Activated CD4-positive, alpha-beta T cell treated with anti-CD3 and anti-CD28 coated beads for 36 hours (primary cell): ENCODE results near the gene CNTNAP2. TPM values are rescaled to one million over a fixed set of nuclear protein-coding genes. Genes with fewer than 3 reads are reported as not detected.

Experiments
- ATAC-seq: fragments of 200-7000 bp; cut with Tn5 transposase; one replicate; pipeline ENCODE4 v1.10.0; 2021; ENCODE audit warnings: mild to moderate bottlenecking, moderate library complexity
- CTCF ChIA-PET: fragments of 350-600 bp; sonication (Branson Sonifier 250); formaldehyde crosslinking; loops from one replicate; lab custom pipeline; 2021; ENCODE audit warnings: antibody characterized with exemption; lab: Charles Lee
- POLR2A ChIA-PET: fragments of 350-600 bp; sonication (Branson Sonifier 250); formaldehyde crosslinking; loops from one replicate; lab custom pipeline; 2021; ENCODE audit warnings: antibody characterized with exemption, inconsistent platforms; lab: Charles Lee
- DNase-seq: peaks from one replicate; pipeline ENCODE4 v3.0.0-alpha.2; 2020
- H3K27ac Mint-ChIP-seq: one replicate; pipeline ENCODE4 v1.8.0; 2021; ENCODE audit warnings: mixed read lengths
- H3K27me3 Mint-ChIP-seq: one replicate; pipeline ENCODE4 v1.8.0; 2021; ENCODE audit warnings: mixed read lengths
- H3K36me3 Mint-ChIP-seq: one replicate; pipeline ENCODE4 v1.8.0; 2021; ENCODE audit warnings: low read depth, mixed read lengths
- H3K4me1 Mint-ChIP-seq: one replicate; pipeline ENCODE4 v1.8.0; 2021; ENCODE audit warnings: mixed read lengths
- H3K4me3 Mint-ChIP-seq: one replicate; pipeline ENCODE4 v1.8.0; 2021; ENCODE audit warnings: mild to moderate bottlenecking, moderate library complexity, mixed read lengths
- H3K9me3 Mint-ChIP-seq: one replicate; pipeline ENCODE4 v1.8.0; 2021; ENCODE audit warnings: low read depth, mixed read lengths
- intact Hi-C, 2 experiments: fragments of 100-400 bp; cut with DNase I in 1 of 2; cut with micrococcal nuclease in 1 of 2; formaldehyde crosslinking; loops; one replicate each; pipeline versions ENCODE4 v1.14.2 to v1.15.1; 2022 to 2024; cut with DNase I, micrococcal nuclease
- total RNA-seq, 2 experiments: library from RNA; stranded (reverse); gene quantifications; one replicate each; pipeline ENCODE4 v1.2.3, GENCODE V29; 2021

CNTNAP2 gene
- total RNA-seq, 2 experiments from 2014 or later: not detected

GRCh38 chr7:148146346-148146745 lies 2029.7 kb downstream of the CNTNAP2 start:
- CTCF ChIA-PET: interaction anchor here (0.6 kb wide), 1 partner anchor 602 kb away, joined by 3 read pairs; no protein-coding TSS in a partner anchor
- no peak overlapping the region for H3K27ac Mint-ChIP-seq
- H3K4me3 Mint-ChIP-seq: no peak overlapping the region
- H3K27me3 Mint-ChIP-seq: peaks cover 9% of the 10 kb centered on the region
- H3K36me3 Mint-ChIP-seq: no peaks in the 10 kb centered on the region
- POLR2A ChIA-PET: no interaction called here
- DNase-seq: no peak
- H3K4me1 Mint-ChIP-seq: no peaks in the 10 kb centered on the region
- no peak for ATAC-seq
- H3K9me3 Mint-ChIP-seq: no peaks in the 10 kb centered on the region
- intact Hi-C loops: no loop called here

- ChIA-PET CTCF (no interaction called here), POLR2A (no interaction called here)
- no peak for ATAC-seq
- Mint-ChIP-seq H3K4me1 (no peaks in the 10 kb centered on the region), H3K36me3 (no peaks in the 10 kb centered on the region), H3K27ac (no peak overlapping the region), H3K9me3 (no peaks in the 10 kb centered on the region), H3K27me3 (peaks cover 9% of the 10 kb centered on the region), H3K4me3 (no peak overlapping the region)
- intact Hi-C loops: no loop called here
- DNase-seq: no peak
Measured at GRCh38 chr7:148147438-148147837, 2030.8 kb downstream of the CNTNAP2 start.

DNA sequence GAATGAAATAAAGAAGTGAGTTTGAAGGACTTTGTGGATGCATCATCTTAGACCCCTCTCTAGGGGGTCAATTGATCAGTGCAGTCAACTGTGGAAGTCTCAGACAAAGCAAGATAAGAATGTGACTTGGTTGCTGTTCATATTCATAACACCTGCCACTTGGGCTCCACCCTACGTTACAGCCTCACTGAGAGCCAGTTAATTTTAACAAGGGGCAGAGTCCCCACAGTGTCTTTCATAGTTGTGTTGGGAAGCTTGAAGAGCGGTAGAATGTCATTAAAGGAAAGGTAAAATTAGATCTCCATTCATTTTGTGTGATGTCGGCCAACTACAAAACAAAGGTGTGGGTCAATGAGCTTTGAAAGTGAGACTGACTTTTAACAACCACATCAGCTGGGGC lies 2031.9 kb downstream of the CNTNAP2 start:
- H3K36me3 Mint-ChIP-seq: no peaks in the 10 kb centered on the region
- ChIA-PET POLR2A (no interaction called here), CTCF (interaction anchor here (0.7 kb wide), 1 partner anchor 473 kb away, joined by 3 read pairs; no protein-coding TSS in a partner anchor)
- ATAC-seq (no peak), DNase-seq (no peak)
- H3K27ac Mint-ChIP-seq: no peak overlapping the region
- intact Hi-C loops: no loop called here
- no peak overlapping the region for H3K4me3 Mint-ChIP-seq
- no peaks in the 10 kb centered on the region for H3K4me1 Mint-ChIP-seq
- peaks cover 9% of the 10 kb centered on the region for H3K27me3 Mint-ChIP-seq
- no peaks in the 10 kb centered on the region for H3K9me3 Mint-ChIP-seq

DNA sequence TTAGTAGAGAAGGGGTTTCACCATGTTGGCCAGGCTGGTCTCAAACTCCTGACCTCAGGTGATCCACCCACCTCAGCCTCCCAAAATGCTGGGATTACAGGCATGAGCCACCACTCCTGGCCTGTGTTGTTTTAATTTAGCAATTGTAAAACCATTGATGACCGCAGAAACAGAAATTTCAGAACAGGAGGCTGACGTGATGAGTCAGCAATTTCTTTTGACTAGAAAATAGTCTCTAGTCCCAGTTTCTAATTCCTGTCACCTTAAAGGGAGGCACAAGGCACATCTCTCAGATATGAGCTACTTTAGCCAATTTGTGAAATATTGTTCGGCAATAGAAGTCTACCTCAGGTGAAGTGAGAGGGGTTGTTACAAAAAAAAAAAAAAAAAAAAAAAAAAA lies 2033.1 kb downstream of the CNTNAP2 start:
- DNase-seq (no peak), ATAC-seq (no peak)
- CTCF ChIA-PET: no interaction called here
- no peak overlapping the region for H3K27ac Mint-ChIP-seq
- peaks cover 9% of the 10 kb centered on the region for H3K27me3 Mint-ChIP-seq
- POLR2A ChIA-PET: no interaction called here
- no peaks in the 10 kb centered on the region for H3K36me3 Mint-ChIP-seq
- H3K4me1 Mint-ChIP-seq: no peaks in the 10 kb centered on the region
- no peaks in the 10 kb centered on the region for H3K9me3 Mint-ChIP-seq
- H3K4me3 Mint-ChIP-seq: no peak overlapping the region
- intact Hi-C loops: no loop called here

- Mint-ChIP-seq H3K4me3 (no peak overlapping the region), H3K9me3 (no peaks in the 10 kb centered on the region), H3K36me3 (no peaks in the 10 kb centered on the region), H3K27ac (no peak overlapping the region), H3K4me1 (no peaks in the 10 kb centered on the region), H3K27me3 (peaks cover 7% of the 10 kb centered on the region)
- ChIA-PET CTCF (no interaction called here), POLR2A (no interaction called here)
- no peak for DNase-seq
- intact Hi-C loops: no loop called here
- no peak for ATAC-seq
Measured at GRCh38 chr7:148151778-148152177, 2035.2 kb downstream of the CNTNAP2 start.

GRCh38 chr7:148153616-148154284 lies 2037.1 kb downstream of the CNTNAP2 start:
- CTCF ChIA-PET: interaction anchor here (0.8 to 1.5 kb wide), 2 partner anchors 11 to 33 kb away, joined by 3 to 7 read pairs; no protein-coding TSS in a partner anchor
- intact Hi-C loops: no loop called here
- ATAC-seq: no peak
- no peaks in the 10 kb centered on the region for H3K4me1 Mint-ChIP-seq
- H3K9me3 Mint-ChIP-seq: no peaks in the 10 kb centered on the region
- POLR2A ChIA-PET: no interaction called here
- H3K36me3 Mint-ChIP-seq: no peaks in the 10 kb centered on the region
- H3K27ac Mint-ChIP-seq: no peak overlapping the region
- no peak for DNase-seq
- no peak overlapping the region for H3K4me3 Mint-ChIP-seq
- peaks cover 4% of the 10 kb centered on the region for H3K27me3 Mint-ChIP-seq

- no peak for ATAC-seq
- Mint-ChIP-seq H3K4me1 (no peaks in the 10 kb centered on the region), H3K4me3 (no peak overlapping the region), H3K9me3 (no peaks in the 10 kb centered on the region), H3K27me3 (no peaks in the 10 kb centered on the region), H3K27ac (no peak overlapping the region), H3K36me3 (no peaks in the 10 kb centered on the region)
- DNase-seq: no peak
- intact Hi-C loops: loop anchor here in 1 of 2 experiments (5.0 kb wide), 1 partner anchor 148 kb away; no protein-coding TSS in a partner anchor
- ChIA-PET POLR2A (no interaction called here), CTCF (interaction anchor here (0.7 to 0.8 kb wide), 2 partner anchors 94 to 104 kb away, joined by 3 read pairs; no protein-coding TSS in a partner anchor)
Measured at GRCh38 chr7:148155000-148155399, 2038.4 kb downstream of the CNTNAP2 start.

DNA sequence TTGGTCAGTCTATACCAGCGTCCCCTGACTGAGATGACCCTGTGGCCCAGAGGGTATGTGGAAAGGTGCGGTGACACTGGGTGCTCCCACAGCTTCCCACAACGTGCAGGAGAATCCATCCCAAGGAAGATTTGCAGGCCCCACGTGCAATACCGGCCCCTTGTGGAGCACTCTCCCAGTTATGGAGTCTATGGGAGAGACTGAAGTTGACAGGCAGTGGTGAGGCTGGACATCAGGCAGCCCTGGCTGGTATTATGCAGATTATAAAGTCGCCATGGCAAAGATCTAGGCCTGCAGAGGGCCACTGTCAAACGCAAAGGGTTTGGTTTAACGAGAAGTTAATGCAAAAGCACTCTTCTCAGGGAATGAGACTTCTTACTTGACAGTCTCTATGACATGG lies 2039.2 kb downstream of the CNTNAP2 start:
- POLR2A ChIA-PET: no interaction called here
- no peak overlapping the region for H3K27ac Mint-ChIP-seq
- intact Hi-C loops: loop anchor here in 1 of 2 experiments (5.0 kb wide), 1 partner anchor 149 kb away; no protein-coding TSS in a partner anchor
- no peaks in the 10 kb centered on the region for H3K27me3 Mint-ChIP-seq
- no peak overlapping the region for H3K4me3 Mint-ChIP-seq
- H3K36me3 Mint-ChIP-seq: no peaks in the 10 kb centered on the region
- CTCF ChIA-PET: no interaction called here
- DNase-seq (no peak), ATAC-seq (no peak)
- H3K9me3 Mint-ChIP-seq: no peaks in the 10 kb centered on the region
- no peaks in the 10 kb centered on the region for H3K4me1 Mint-ChIP-seq

DNA sequence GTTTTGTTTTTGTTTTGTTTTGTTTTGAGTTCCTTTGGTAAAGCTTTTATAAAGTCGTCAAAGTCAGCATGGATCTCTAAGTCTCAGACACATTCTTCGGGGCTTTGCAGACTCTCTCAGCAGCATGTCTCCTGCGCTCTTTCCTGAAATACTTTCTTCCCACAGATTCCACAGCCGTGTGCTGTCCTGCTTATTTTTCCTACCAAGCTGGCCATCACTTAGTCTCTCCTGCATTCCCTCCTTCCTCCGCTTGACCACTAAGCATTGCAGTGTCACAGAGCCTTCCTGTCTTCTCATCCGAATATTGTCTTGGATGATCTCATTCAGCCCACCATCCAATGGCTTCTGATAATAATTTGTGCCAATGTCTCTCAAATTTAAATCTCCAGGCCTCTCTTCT lies 2039.6 kb downstream of the CNTNAP2 start:
- Mint-ChIP-seq H3K27me3 (no peaks in the 10 kb centered on the region), H3K9me3 (no peaks in the 10 kb centered on the region), H3K4me3 (no peak overlapping the region), H3K36me3 (no peaks in the 10 kb centered on the region), H3K27ac (no peak overlapping the region), H3K4me1 (no peaks in the 10 kb centered on the region)
- ChIA-PET POLR2A (no interaction called here), CTCF (no interaction called here)
- ATAC-seq: no peak
- intact Hi-C loops: loop anchor here in 1 of 2 experiments (5.0 kb wide), 1 partner anchor 149 kb away; no protein-coding TSS in a partner anchor
- DNase-seq: no peak

GRCh38 chr7:148159331-148159730 lies 2042.7 kb downstream of the CNTNAP2 start:
- CTCF ChIA-PET: no interaction called here
- no peak overlapping the region for H3K27ac Mint-ChIP-seq

DNA sequence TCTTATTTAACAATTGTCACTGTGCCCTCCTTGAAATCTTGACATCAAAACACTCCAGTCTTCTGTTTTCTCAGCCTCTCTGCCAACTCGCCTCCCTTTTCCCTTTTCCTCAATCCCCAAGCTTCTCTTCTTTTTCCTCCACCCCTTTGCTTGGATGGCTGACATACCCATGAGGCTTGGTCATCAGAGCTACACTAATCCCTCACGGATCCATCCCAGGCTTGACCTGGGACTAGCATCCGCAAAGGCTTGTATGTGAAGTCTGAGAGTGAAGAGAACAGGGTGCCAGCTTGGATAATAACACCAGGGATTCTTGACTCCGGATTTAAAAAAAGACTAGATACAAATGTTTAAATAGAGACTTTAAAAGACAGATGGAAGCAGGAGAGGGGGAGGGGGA lies 2045.2 kb downstream of the CNTNAP2 start:
- POLR2A ChIA-PET: no interaction called here
- intact Hi-C loops: no loop called here
- CTCF ChIA-PET: no interaction called here
- Mint-ChIP-seq H3K27me3 (peaks cover 6% of the 10 kb centered on the region), H3K9me3 (no peaks in the 10 kb centered on the region), H3K4me1 (no peaks in the 10 kb centered on the region), H3K36me3 (no peaks in the 10 kb centered on the region), H3K27ac (no peak overlapping the region), H3K4me3 (no peak overlapping the region)
- ATAC-seq: no peak
- DNase-seq: no peak

More at GRCh38 chr7:148159331-148159730, 2042.7 kb downstream of the CNTNAP2 start:
- H3K4me1 Mint-ChIP-seq: no peaks in the 10 kb centered on the region
- DNase-seq: no peak
- H3K27me3 Mint-ChIP-seq: peaks cover 2% of the 10 kb centered on the region
- no peaks in the 10 kb centered on the region for H3K36me3 Mint-ChIP-seq
- no peak for ATAC-seq
- no peaks in the 10 kb centered on the region for H3K9me3 Mint-ChIP-seq
- intact Hi-C loops: loop anchor here in 1 of 2 experiments (5.0 kb wide), 1 partner anchor 152 kb away; no protein-coding TSS in a partner anchor
- POLR2A ChIA-PET: no interaction called here
- no peak overlapping the region for H3K4me3 Mint-ChIP-seq

GRCh38 chr7:148162808-148163207 lies 2046.2 kb downstream of the CNTNAP2 start:
- Mint-ChIP-seq H3K27me3 (peaks cover 11% of the 10 kb centered on the region), H3K4me3 (no peak overlapping the region), H3K36me3 (no peaks in the 10 kb centered on the region), H3K27ac (no peak overlapping the region), H3K9me3 (no peaks in the 10 kb centered on the region), H3K4me1 (no peaks in the 10 kb centered on the region)
- CTCF ChIA-PET: no interaction called here
- no peak for DNase-seq
- intact Hi-C loops: no loop called here
- no peak for ATAC-seq
- POLR2A ChIA-PET: no interaction called here
